Measurements from ENCODE around the gene EVI5L. TPM values are rescaled to one million over a fixed set of nuclear protein-coding genes. Genes with fewer than 3 reads are reported as not detected.
"Not testable (repeated sequence)": the region's sequence is repeated elsewhere in the genome, so short reads cannot be mapped to it uniquely, and the experiment has no call there.

Gene EVI5L
- total and polyA plus RNA-seq, 5 donors from 2014 or later = 1.9 to 10.2 (median 2.2) TPM

- Histone ChIP-seq H3K36me3 (ENCODE audit: control insufficient read depth, insufficient read depth, low read length) (no peaks in the 10 kb centered on the region), H3K27ac (ENCODE audit: insufficient read depth, low read length, poor library complexity, severe bottlenecking) (no peak within 1 kb of the TSS), H3K27me3 (ENCODE audit: control insufficient read depth, insufficient read depth, low read length) (peaks cover 3% of the 10 kb centered on the region), H3K4me1 (ENCODE audit: control insufficient read depth, insufficient read depth, low read length, poor library complexity, severe bottlenecking) (no peaks in the 10 kb centered on the region), H3K4me3 (ENCODE audit: low read depth, low read length) (no peak within 1 kb of the TSS), H3K9me3 (ENCODE audit: control insufficient read depth in 2 of 2, low read length in 2 of 2) (no peaks in the 10 kb centered on the region)
- H3K4me1 Mint-ChIP-seq = no peaks in the 10 kb centered on the region
- H3K27ac Mint-ChIP-seq = no peak within 1 kb of the TSS
- H3K36me3 Mint-ChIP-seq = no peaks in the 10 kb centered on the region
- peaks cover 0 to 1% (median 0%) of the 10 kb centered on the region in 7 donors for H3K9me3 Mint-ChIP-seq
- peak; percentile 60 to 71 for ATAC-seq (ENCODE audit: low read depth in 2 of 2)
- no peak for DNase-seq
- no peak within 1 kb of the TSS for H3K4me3 Mint-ChIP-seq
- peaks cover 34% of the 10 kb centered on the region for H3K27me3 Mint-ChIP-seq
Observed at GRCh38 chr19:7888145-7888825, 58.3 kb downstream of the EVI5L start, which contains the start of gene LRRC8E. Gene LRRC8E, plus strand, starts transcription at chr19:7888510. Its CDS starts 7,094 bp downstream, at chr19:7895604.

DNA sequence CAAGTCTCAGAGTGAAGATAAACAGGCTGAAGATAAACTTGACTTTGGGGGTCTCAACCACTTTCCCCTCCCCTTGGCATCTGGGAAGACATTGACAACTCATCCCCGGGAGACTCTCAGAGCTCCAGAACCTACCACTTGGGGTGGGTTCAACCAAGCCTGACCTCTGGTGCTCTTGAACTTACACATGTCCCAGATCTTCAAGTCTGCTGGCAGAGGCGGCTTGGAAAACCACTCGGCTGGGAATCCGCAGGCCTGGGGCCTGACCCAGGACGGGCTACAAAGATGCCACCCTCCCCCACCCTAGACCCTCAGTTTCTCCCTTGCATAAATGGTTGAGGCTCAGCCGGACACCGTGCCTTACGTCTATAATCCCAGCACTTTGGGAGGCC, 58.8 kb downstream of the EVI5L start:
- Mint-ChIP-seq H3K27ac (no peak overlapping the region), H3K9me3 (peaks cover 0 to 1% (median 0%) of the 10 kb centered on the region in 7 donors), H3K36me3 (no peaks in the 10 kb centered on the region), H3K4me3 (no peak overlapping the region), H3K27me3 (peaks cover 34% of the 10 kb centered on the region), H3K4me1 (no peaks in the 10 kb centered on the region)
- H3K4me1 ChIP-seq (ENCODE audit: control insufficient read depth, insufficient read depth, low read length, poor library complexity, severe bottlenecking) = no peaks in the 10 kb centered on the region
- ATAC-seq (ENCODE audit: low read depth in 2 of 2) = no peak
- no peaks in the 10 kb centered on the region for H3K9me3 ChIP-seq (ENCODE audit: control insufficient read depth in 2 of 2, low read length in 2 of 2)
- no peak overlapping the region for H3K4me3 ChIP-seq (ENCODE audit: low read depth, low read length)
- no peaks in the 10 kb centered on the region for H3K36me3 ChIP-seq (ENCODE audit: control insufficient read depth, insufficient read depth, low read length)
- peaks cover 3% of the 10 kb centered on the region for H3K27me3 ChIP-seq (ENCODE audit: control insufficient read depth, insufficient read depth, low read length)
- no peak overlapping the region for H3K27ac ChIP-seq (ENCODE audit: insufficient read depth, low read length, poor library complexity, severe bottlenecking)
- DNase-seq = no peak

DNA sequence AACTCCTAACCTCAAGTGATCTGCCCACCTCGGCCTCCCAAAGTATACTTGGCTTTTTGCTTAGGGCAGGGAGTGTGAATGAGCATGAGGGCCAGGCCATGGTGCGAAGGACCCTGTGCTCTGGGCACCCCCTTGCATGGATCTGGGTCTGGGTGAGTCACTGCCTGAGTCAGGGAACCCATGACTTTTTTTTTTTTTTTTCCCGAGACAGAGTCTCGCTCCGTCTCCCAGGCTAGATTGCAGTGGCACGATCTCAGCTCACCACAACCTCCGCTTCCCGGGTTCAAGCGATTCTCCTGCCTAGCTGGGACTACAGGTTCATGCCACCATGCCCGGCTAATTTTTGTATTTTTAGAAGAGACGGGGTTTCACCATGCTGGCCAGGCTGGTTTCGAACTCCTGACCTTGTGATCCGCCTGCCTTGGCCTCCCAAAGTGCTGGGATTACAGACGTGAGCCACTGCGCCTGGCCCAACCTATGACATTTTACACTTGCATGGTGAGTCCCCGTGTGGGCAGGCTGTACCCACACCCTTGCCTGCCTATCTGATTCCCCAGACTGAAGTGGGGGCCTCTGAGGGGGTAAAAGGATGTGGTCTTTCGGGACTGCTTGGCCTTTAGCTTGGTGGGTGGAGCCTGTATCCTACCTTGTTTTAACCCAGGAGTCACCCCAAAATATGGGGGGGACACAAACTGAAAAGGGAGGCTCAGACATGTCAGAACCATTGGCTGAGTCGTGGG, 63.5 kb downstream of the EVI5L start:
- not testable (repeated sequence) for H3K36me3 Mint-ChIP-seq; H3K4me1 Mint-ChIP-seq; DNase-seq; H3K27ac Mint-ChIP-seq; H3K9me3 ChIP-seq (ENCODE audit: control insufficient read depth in 2 of 2, low read length in 2 of 2); H3K9me3 Mint-ChIP-seq; H3K27ac ChIP-seq (ENCODE audit: insufficient read depth, low read length, poor library complexity, severe bottlenecking); ATAC-seq (ENCODE audit: low read depth in 2 of 2); H3K4me1 ChIP-seq (ENCODE audit: control insufficient read depth, insufficient read depth, low read length, poor library complexity, severe bottlenecking); H3K36me3 ChIP-seq (ENCODE audit: control insufficient read depth, insufficient read depth, low read length); H3K4me3 ChIP-seq (ENCODE audit: low read depth, low read length); H3K27me3 ChIP-seq (ENCODE audit: control insufficient read depth, insufficient read depth, low read length); H3K4me3 Mint-ChIP-seq
- peaks cover 19% of the 10 kb centered on the region for H3K27me3 Mint-ChIP-seq

GRCh38 chr19:7894612-7895309, 64.7 kb downstream of the EVI5L start:
- no peak for DNase-seq
- no peaks in the 10 kb centered on the region for H3K36me3 Mint-ChIP-seq
- no peak overlapping the region for H3K27ac Mint-ChIP-seq
- peaks cover 11% of the 10 kb centered on the region for H3K27me3 Mint-ChIP-seq
- Histone ChIP-seq H3K27me3 (ENCODE audit: control insufficient read depth, insufficient read depth, low read length) (no peaks in the 10 kb centered on the region), H3K27ac (ENCODE audit: insufficient read depth, low read length, poor library complexity, severe bottlenecking) (no peak overlapping the region), H3K4me1 (ENCODE audit: control insufficient read depth, insufficient read depth, low read length, poor library complexity, severe bottlenecking) (no peaks in the 10 kb centered on the region), H3K9me3 (ENCODE audit: control insufficient read depth in 2 of 2, low read length in 2 of 2) (no peaks in the 10 kb centered on the region), H3K36me3 (ENCODE audit: control insufficient read depth, insufficient read depth, low read length) (no peaks in the 10 kb centered on the region), H3K4me3 (ENCODE audit: low read depth, low read length) (no peak overlapping the region)
- H3K4me3 Mint-ChIP-seq = no peak overlapping the region
- ATAC-seq (ENCODE audit: low read depth in 2 of 2) = no peak
- H3K4me1 Mint-ChIP-seq = no peaks in the 10 kb centered on the region
- H3K9me3 Mint-ChIP-seq = no peaks in the 10 kb centered on the region

- Histone ChIP-seq H3K4me3 (ENCODE audit: low read depth, low read length) (no peak overlapping the region), H3K36me3 (ENCODE audit: control insufficient read depth, insufficient read depth, low read length) (no peaks in the 10 kb centered on the region), H3K4me1 (ENCODE audit: control insufficient read depth, insufficient read depth, low read length, poor library complexity, severe bottlenecking) (no peaks in the 10 kb centered on the region), H3K27me3 (ENCODE audit: control insufficient read depth, insufficient read depth, low read length) (no peaks in the 10 kb centered on the region), H3K27ac (ENCODE audit: insufficient read depth, low read length, poor library complexity, severe bottlenecking) (no peak overlapping the region), H3K9me3 (ENCODE audit: control insufficient read depth in 2 of 2, low read length in 2 of 2) (no peaks in the 10 kb centered on the region)
- no peak overlapping the region for H3K27ac Mint-ChIP-seq
- H3K9me3 Mint-ChIP-seq = no peaks in the 10 kb centered on the region
- ATAC-seq (ENCODE audit: low read depth in 2 of 2) (no peak), DNase-seq (no peak)
- no peaks in the 10 kb centered on the region for H3K4me1 Mint-ChIP-seq
- H3K36me3 Mint-ChIP-seq = no peaks in the 10 kb centered on the region
- H3K4me3 Mint-ChIP-seq = no peak overlapping the region
- peaks cover 11% of the 10 kb centered on the region for H3K27me3 Mint-ChIP-seq
Observed at GRCh38 chr19:7895565-7895964, 65.5 kb downstream of the EVI5L start.

DNA sequence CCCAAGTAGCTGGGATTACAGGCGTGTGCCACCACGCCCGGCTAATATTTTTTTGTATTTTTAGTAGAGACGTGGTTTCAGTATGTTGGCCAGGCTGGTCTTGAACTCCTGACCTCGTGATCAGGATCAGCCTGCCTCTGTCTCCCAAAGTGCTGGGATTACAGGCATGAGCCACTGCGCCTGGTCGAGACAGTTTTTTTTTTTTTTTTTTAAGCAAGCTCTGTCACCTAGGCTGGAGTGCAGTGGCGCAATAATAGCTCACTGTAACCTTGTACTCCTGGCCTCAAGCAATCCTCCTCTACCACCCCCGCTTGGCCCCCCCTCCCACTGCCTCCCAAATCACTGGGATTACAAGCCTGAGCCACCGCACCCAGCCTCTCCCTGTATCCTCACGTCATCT, 67.3 kb downstream of the EVI5L start:
- H3K4me3 Mint-ChIP-seq = no peak overlapping the region
- H3K4me1 ChIP-seq (ENCODE audit: control insufficient read depth, insufficient read depth, low read length, poor library complexity, severe bottlenecking) = no peaks in the 10 kb centered on the region
- no peak overlapping the region for H3K27ac Mint-ChIP-seq
- ATAC-seq (ENCODE audit: low read depth in 2 of 2) = no peak
- no peaks in the 10 kb centered on the region for H3K36me3 Mint-ChIP-seq
- no peak overlapping the region for H3K27ac ChIP-seq (ENCODE audit: insufficient read depth, low read length, poor library complexity, severe bottlenecking)
- H3K9me3 Mint-ChIP-seq = no peaks in the 10 kb centered on the region
- H3K4me3 ChIP-seq (ENCODE audit: low read depth, low read length) = no peak overlapping the region
- H3K36me3 ChIP-seq (ENCODE audit: control insufficient read depth, insufficient read depth, low read length) = no peaks in the 10 kb centered on the region
- H3K9me3 ChIP-seq (ENCODE audit: control insufficient read depth in 2 of 2, low read length in 2 of 2) = no peaks in the 10 kb centered on the region
- H3K27me3 ChIP-seq (ENCODE audit: control insufficient read depth, insufficient read depth, low read length) = no peaks in the 10 kb centered on the region
- DNase-seq = no peak
- peaks cover 0 to 2% (median 0%) of the 10 kb centered on the region in 4 donors for H3K4me1 Mint-ChIP-seq
- H3K27me3 Mint-ChIP-seq = peaks cover 5% of the 10 kb centered on the region

DNA sequence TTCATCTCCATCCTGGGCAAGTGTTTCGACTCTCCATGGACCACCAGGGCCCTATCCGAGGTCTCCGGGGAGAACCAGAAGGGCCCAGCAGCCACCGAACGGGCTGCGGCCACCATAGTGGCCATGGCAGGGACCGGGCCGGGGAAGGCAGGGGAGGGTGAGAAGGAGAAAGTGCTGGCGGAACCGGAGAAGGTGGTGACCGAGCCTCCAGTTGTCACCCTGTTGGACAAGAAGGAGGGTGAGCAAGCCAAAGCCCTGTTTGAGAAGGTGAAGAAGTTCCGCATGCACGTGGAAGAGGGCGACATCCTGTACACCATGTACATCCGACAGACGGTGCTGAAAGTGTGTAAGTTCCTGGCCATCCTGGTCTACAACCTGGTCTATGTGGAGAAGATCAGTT, 68.9 kb downstream of the EVI5L start:
- ATAC-seq (ENCODE audit: low read depth in 2 of 2) (no peak), DNase-seq (no peak)
- Histone ChIP-seq H3K36me3 (ENCODE audit: control insufficient read depth, insufficient read depth, low read length) (no peaks in the 10 kb centered on the region), H3K4me1 (ENCODE audit: control insufficient read depth, insufficient read depth, low read length, poor library complexity, severe bottlenecking) (peaks cover 9% of the 10 kb centered on the region), H3K27ac (ENCODE audit: insufficient read depth, low read length, poor library complexity, severe bottlenecking) (no peak overlapping the region), H3K4me3 (ENCODE audit: low read depth, low read length) (no peak overlapping the region), H3K27me3 (ENCODE audit: control insufficient read depth, insufficient read depth, low read length) (no peaks in the 10 kb centered on the region), H3K9me3 (ENCODE audit: control insufficient read depth in 2 of 2, low read length in 2 of 2) (no peaks in the 10 kb centered on the region)
- Mint-ChIP-seq H3K27me3 (peaks cover 14% of the 10 kb centered on the region), H3K4me1 (peaks cover 0 to 14% (median 6%) of the 10 kb centered on the region in 4 donors), H3K9me3 (peaks cover 0 to 4% (median 0%) of the 10 kb centered on the region in 7 donors), H3K36me3 (no peaks in the 10 kb centered on the region), H3K4me3 (no peak overlapping the region), H3K27ac (peak overlapping the region in 1 of 3 donors; percentile 20)
